ENCODE results near the gene ASS1. TPM values are rescaled to one million over a fixed set of nuclear protein-coding genes. Genes with fewer than 3 reads are reported as not detected.

ASS1 gene
- total RNA-seq, 3 donors from 2014 or later (not counting 1 experiment from before 2014, with no cell fraction given): 1.3 TPM; not detected in 2

DNA sequence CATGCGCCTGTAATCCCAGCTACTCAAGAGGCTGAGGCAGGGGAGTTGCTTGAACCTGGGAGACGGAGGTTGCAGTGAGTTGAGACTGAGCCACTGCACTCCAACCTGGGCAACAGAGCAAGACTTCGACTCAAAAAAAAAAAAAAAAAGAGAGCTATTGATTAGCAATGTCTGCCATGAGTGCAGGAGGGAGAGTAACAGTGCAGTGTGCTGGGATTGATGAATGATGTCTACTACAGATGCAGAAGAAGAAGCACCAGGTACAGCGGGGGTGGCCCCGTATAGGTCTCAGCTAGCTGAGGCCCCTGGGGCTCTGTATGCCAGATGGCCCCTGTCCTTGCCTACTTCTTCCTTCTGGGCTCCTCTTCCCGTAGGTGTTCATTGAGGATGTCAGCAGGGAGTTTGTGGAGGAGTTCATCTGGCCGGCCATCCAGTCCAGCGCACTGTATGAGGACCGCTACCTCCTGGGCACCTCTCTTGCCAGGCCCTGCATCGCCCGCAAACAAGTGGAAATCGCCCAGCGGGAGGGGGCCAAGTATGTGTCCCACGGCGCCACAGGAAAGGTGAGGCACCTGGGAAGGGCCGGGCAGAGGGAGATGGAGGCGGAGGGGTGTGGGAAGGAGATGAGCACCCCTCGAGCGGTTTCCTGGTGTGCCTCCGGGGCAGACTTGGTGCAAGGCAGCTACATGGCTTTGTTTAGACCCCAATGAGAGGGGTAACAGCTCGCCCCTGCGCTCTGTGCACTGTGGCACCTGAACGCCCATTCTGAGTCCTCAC lies 13.5 kb downstream of the ASS1 start:
- H3K36me3 ChIP-seq (ENCODE audit: control insufficient read depth, insufficient read depth, low read length): no peaks in the 10 kb centered on the region
- TF ChIP-seq CTCF (IDR thresholded peaks at IDR 0.05): no peak
- H3K27me3 ChIP-seq (ENCODE audit: control insufficient read depth, insufficient read depth, low read length): no peaks in the 10 kb centered on the region
- ATAC-seq (no peak), DNase-seq (no peak)
- H3K27ac Mint-ChIP-seq: no peak overlapping the region
- no peaks in the 10 kb centered on the region for H3K9me3 Mint-ChIP-seq
- H3K9me3 ChIP-seq (ENCODE audit: control insufficient read depth, insufficient read depth, low read length): no peaks in the 10 kb centered on the region
- H3K27ac ChIP-seq (ENCODE audit: low read length): no peak overlapping the region
- H3K4me3 Mint-ChIP-seq: no peak overlapping the region
- peaks cover 8 to 10% of the 10 kb centered on the region in 2 donors for H3K27me3 Mint-ChIP-seq (ENCODE audit: low read depth in 2 of 2)
- intact Hi-C loops (cut with micrococcal nuclease): no loop called here
- H3K4me1 Mint-ChIP-seq: no peaks in the 10 kb centered on the region
- WGBS (ENCODE audit: insufficient coverage): 89% methylated on average over 22 of the region's 23 CpGs
- no peaks in the 10 kb centered on the region for H3K36me3 Mint-ChIP-seq
- H3K4me3 ChIP-seq (ENCODE audit: low read length): no peak overlapping the region
- H3K4me1 ChIP-seq (ENCODE audit: control insufficient read depth, insufficient read depth, low read length): no peaks in the 10 kb centered on the region

DNA sequence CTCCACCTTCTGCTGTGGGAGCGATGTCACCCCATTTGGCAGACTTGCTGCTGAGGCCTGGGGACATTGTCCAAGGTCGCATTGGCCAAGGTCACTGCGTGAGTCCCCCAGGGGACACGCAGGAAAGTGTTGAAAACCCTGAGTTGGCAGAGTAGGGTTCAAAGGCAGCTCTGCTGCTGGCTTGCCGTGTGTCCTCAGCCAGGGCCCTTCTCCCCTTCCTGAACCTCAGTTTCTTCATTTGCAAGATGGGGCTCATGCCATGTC lies 14.0 kb downstream of the ASS1 start:
- H3K27me3 Mint-ChIP-seq (ENCODE audit: low read depth in 2 of 2): peaks cover 8% of the 10 kb centered on the region in 2 donors
- no peak overlapping the region for H3K27ac ChIP-seq (ENCODE audit: low read length)
- no peaks in the 10 kb centered on the region for H3K9me3 ChIP-seq (ENCODE audit: control insufficient read depth, insufficient read depth, low read length)
- H3K9me3 Mint-ChIP-seq: no peaks in the 10 kb centered on the region
- H3K36me3 Mint-ChIP-seq: no peaks in the 10 kb centered on the region
- ATAC-seq (no peak), DNase-seq (no peak)
- H3K4me1 Mint-ChIP-seq: no peaks in the 10 kb centered on the region
- no peaks in the 10 kb centered on the region for H3K27me3 ChIP-seq (ENCODE audit: control insufficient read depth, insufficient read depth, low read length)
- intact Hi-C loops (cut with micrococcal nuclease): no loop called here
- H3K4me1 ChIP-seq (ENCODE audit: control insufficient read depth, insufficient read depth, low read length): no peaks in the 10 kb centered on the region
- no peak for TF ChIP-seq CTCF (IDR thresholded peaks at IDR 0.05)
- H3K36me3 ChIP-seq (ENCODE audit: control insufficient read depth, insufficient read depth, low read length): no peaks in the 10 kb centered on the region
- no peak overlapping the region for H3K4me3 ChIP-seq (ENCODE audit: low read length)
- WGBS (ENCODE audit: insufficient coverage): 91% methylated on average over 5 of the region's 5 CpGs
- H3K4me3 Mint-ChIP-seq: no peak overlapping the region
- no peak overlapping the region for H3K27ac Mint-ChIP-seq

GRCh38 chr9:130459151-130459550 lies 14.4 kb downstream of the ASS1 start:
- Histone ChIP-seq H3K4me3 (ENCODE audit: low read length) (no peak overlapping the region), H3K36me3 (ENCODE audit: control insufficient read depth, insufficient read depth, low read length) (no peaks in the 10 kb centered on the region), H3K9me3 (ENCODE audit: control insufficient read depth, insufficient read depth, low read length) (no peaks in the 10 kb centered on the region), H3K27ac (ENCODE audit: low read length) (no peak overlapping the region), H3K27me3 (ENCODE audit: control insufficient read depth, insufficient read depth, low read length) (no peaks in the 10 kb centered on the region), H3K4me1 (ENCODE audit: control insufficient read depth, insufficient read depth, low read length) (no peaks in the 10 kb centered on the region)
- no peaks in the 10 kb centered on the region for H3K9me3 Mint-ChIP-seq
- H3K27ac Mint-ChIP-seq: no peak overlapping the region
- DNase-seq (no peak), ATAC-seq (no peak)
- 81% methylated on average over 8 of the region's 8 CpGs for WGBS (ENCODE audit: insufficient coverage)
- H3K36me3 Mint-ChIP-seq: no peaks in the 10 kb centered on the region
- H3K27me3 Mint-ChIP-seq (ENCODE audit: low read depth in 2 of 2): peaks cover 8 to 10% of the 10 kb centered on the region in 2 donors
- no peaks in the 10 kb centered on the region for H3K4me1 Mint-ChIP-seq
- H3K4me3 Mint-ChIP-seq: no peak overlapping the region
- no peak for TF ChIP-seq CTCF (IDR thresholded peaks at IDR 0.05)
- intact Hi-C loops (cut with micrococcal nuclease): no loop called here
